ENCODE data around the gene CAMTA1. TPM values are rescaled to one million over a fixed set of nuclear protein-coding genes. Genes with fewer than 3 reads are reported as not detected.
A peak's percentile ranks its signal among the peaks of the same experiment; 100 is the strongest.

The CAMTA1 gene
- total and polyA plus RNA-seq, 8 donors: 13.0 to 54.2 (median 23.6) TPM

DNA sequence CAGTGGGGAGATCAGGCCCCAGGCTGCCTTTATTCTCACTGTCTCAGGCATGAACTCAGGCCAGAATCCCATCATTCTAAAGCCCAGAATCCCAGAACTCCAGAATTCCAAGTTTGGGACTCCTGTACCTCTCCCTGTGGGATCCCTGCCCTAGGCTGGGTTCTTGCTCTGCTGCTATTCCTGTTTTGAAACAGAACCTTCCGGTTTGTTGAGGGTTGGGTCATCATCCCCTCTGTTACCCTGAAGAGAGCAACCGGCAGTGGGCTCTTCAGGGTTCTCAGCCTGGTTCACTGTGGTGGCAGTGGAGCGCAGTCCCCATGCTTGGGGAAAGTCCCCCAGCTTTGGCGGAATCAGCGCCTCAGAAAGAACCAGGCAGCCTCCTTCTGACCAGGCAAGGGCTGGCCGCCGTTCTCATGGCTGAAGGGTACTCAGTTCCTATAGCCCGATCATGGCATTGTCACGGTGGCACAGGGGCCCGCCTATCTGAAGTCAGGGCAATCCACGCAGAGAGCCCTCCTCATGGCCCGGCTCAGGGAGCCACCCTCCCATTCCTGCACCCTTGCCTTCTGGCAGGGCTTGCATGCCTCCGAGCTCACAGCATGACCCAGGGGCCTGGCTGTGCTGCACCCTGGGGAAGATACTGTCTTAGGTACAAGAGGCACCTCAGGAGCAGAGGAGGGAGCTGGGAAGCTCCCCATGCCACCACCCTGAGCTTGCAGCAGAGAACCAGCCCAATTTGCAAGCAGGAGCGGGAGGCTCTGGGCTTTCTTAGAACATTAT lies 650.2 kb downstream of the CAMTA1 start:
- no peaks in the 10 kb centered on the region for H3K4me1 ChIP-seq
- H3K9me3 ChIP-seq: no peaks in the 10 kb centered on the region
- ATAC-seq: no peak
- intact Hi-C loops (cut with DNase I): no loop called here
- no peaks in the 10 kb centered on the region for H3K27me3 ChIP-seq
- no peaks in the 10 kb centered on the region for H3K36me3 ChIP-seq
- 87 to 92% methylated on average over 14 of the region's 14 CpGs for WGBS, 2 donors
- TF ChIP-seq, protein P1, sequence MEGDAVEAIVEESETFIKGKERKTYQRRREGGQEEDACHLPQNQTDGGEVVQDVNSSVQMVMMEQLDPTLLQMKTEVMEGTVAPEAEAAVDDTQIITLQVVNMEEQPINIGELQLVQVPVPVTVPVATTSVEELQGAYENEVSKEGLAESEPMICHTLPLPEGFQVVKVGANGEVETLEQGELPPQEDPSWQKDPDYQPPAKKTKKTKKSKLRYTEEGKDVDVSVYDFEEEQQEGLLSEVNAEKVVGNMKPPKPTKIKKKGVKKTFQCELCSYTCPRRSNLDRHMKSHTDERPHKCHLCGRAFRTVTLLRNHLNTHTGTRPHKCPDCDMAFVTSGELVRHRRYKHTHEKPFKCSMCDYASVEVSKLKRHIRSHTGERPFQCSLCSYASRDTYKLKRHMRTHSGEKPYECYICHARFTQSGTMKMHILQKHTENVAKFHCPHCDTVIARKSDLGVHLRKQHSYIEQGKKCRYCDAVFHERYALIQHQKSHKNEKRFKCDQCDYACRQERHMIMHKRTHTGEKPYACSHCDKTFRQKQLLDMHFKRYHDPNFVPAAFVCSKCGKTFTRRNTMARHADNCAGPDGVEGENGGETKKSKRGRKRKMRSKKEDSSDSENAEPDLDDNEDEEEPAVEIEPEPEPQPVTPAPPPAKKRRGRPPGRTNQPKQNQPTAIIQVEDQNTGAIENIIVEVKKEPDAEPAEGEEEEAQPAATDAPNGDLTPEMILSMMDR (IDR thresholded peaks at IDR 0.05): no peak
- H3K27ac ChIP-seq: no peak overlapping the region
- no peak for FAIRE-seq
- peak in 1 of 6 donors; percentile 33 for DNase-seq
- no peak overlapping the region for H3K4me3 ChIP-seq

DNA sequence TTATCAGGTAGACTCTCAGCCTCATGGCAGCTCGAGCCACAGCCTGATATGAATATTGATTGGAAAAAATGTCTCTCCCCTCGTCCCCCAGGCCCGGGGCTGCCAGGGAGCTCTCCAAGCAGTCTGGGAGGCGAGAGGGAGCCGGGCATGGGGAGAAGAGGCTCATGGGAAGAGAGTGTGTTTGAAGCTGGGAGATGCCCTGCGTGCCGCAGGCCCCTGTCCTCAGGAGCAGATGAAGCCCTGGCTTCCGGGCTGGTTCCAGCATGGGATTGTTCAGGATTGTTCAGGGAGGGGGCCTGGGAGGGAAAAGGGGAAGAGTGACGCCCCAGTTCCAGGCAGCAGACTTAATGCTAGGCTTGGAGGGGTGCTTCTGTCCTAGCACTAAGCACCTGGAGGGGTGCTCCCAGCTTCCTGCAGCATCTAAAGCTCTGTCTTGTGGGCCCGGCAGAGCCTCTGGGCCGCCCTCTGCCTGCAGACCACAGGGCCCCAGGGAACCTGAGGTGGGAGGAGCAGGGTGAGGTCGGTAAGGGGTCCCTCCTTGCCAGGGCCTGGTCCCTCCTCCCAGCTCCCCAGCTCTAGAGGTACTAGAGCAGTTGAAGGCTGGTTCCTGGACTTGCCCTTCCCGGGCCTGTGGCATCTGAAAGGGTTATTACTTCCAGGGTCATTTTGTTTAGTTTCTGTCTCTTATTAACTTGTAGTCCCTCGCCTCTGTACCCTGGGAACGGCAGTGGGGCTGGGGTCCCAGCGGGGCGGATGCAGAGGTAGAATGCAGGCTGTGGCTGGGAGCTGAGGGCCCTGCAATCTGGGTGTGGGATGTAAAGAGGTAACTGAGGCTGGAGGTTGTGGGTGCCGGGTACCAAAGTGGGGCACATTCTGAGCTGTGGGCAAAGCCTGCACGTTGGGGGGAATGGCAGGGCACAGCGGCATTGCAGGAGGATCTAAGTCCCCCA lies 651.1 kb downstream of the CAMTA1 start:
- ATAC-seq: no peak
- no peak for FAIRE-seq
- DNase-seq: peak in 1 of 6 donors; percentile 41
- Histone ChIP-seq H3K4me1 (no peaks in the 10 kb centered on the region), H3K27ac (no peak overlapping the region), H3K27me3 (no peaks in the 10 kb centered on the region), H3K4me3 (no peak overlapping the region), H3K9me3 (no peaks in the 10 kb centered on the region), H3K36me3 (no peaks in the 10 kb centered on the region)
- TF ChIP-seq, protein P1 (IDR thresholded peaks at IDR 0.05): no peak
- intact Hi-C loops (cut with DNase I): no loop called here
- 78 to 80% methylated on average over 20 of the region's 20 CpGs for whole genome bisulfite sequencing, 2 donors

DNA sequence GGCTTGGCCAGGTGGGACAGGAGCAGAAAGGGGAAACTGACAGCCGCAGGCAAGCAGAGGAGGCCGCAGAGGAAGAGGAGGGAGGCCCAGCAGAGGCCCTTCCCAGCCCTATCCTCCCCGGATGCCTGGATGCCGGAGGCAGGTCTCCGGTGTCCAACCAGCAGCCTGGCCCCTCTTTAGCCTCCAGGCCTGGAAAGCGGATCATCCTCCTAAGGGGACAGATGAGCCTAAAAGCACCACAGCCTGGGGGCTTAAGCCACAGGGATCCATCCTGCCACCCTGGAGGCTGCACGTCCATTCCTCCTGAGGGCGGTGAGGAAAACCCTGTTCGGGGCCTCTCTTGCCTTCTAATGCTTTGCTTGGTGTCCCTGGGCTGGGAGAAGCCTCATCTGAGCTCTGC lies 651.8 kb downstream of the CAMTA1 start:
- TF ChIP-seq, protein P1 (IDR thresholded peaks at IDR 0.05): no peak
- DNase-seq (no peak), ATAC-seq (no peak), FAIRE-seq (no peak)
- Histone ChIP-seq H3K36me3 (no peaks in the 10 kb centered on the region), H3K27me3 (no peaks in the 10 kb centered on the region), H3K9me3 (no peaks in the 10 kb centered on the region), H3K4me1 (no peaks in the 10 kb centered on the region), H3K27ac (no peak overlapping the region), H3K4me3 (no peak overlapping the region)
- WGBS, 2 donors: 83 to 93% methylated on average over 9 of the region's 9 CpGs
- intact Hi-C loops (cut with DNase I): no loop called here

- H3K4me3 ChIP-seq: no peak overlapping the region
- intact Hi-C loops (cut with DNase I): no loop called here
- no peak overlapping the region for H3K27ac ChIP-seq
- H3K27me3 ChIP-seq: no peaks in the 10 kb centered on the region
- H3K36me3 ChIP-seq: no peaks in the 10 kb centered on the region
- ATAC-seq: no peak
- no peak for FAIRE-seq
- WGBS, 2 donors: 89 to 94% methylated on average over 21 of the region's 21 CpGs
- no peaks in the 10 kb centered on the region for H3K4me1 ChIP-seq
- TF ChIP-seq, protein P1 (IDR thresholded peaks at IDR 0.05): no peak
- DNase-seq: peak in 1 of 6 donors; percentile 41
- H3K9me3 ChIP-seq: no peaks in the 10 kb centered on the region
Observed at GRCh38 chr1:7437608-7438395, 652.5 kb downstream of the CAMTA1 start.
